Measurements from ENCODE around the gene CMTM2. TPM values are rescaled to one million over a fixed set of nuclear protein-coding genes. Genes with fewer than 3 reads are reported as not detected.

The CMTM2 gene
- total and polyA plus RNA-seq, 9 of the 15 experiments (the other 6 are each of a cell fraction or from before 2014, with no cell fraction given): not detected

DNA sequence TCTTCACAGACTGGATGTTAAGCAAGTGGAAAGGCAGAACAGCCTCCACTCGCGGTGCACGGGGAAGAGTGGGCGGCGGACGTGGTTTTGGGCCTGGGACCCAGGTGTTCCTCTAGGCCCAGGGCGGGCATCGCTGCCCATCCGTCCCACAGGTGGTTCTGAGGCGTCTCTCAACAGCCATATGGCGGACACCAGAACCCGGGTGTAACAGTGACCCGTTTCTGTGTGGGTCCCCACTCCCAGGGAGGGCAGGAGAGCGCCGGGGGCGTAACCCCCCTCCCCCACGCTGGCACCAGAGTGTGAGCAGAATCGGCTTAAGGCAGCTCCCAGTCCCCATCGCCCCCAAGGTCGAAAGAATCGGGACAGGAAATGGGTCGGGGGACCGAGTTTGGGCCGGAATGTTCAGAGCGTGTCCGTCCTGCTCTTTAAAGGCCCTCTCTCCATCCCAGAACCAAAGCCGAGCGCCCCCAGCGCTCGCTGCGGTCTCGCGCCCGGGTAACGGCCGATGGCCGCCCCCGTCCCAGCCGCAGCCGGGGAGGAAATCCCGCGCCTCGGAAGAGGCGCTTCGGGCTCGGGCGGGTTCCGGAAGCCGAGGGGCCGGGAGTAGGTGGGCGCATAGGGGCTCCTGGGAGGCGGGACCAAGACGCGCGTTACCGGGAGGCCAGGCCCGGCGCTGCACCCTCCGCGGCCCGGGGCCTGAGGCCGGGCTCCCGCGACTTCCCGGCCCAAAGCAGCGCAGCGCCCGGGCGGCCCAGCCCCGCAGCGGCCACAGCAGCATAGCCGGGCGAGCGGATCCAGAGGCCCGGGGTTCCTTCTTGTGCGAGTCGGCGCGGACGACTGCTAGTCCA is 29.8 kb upstream of the CMTM2 start, which contains the start of gene TK2 (continued):
- TF ChIP-seq, protein P1, sequence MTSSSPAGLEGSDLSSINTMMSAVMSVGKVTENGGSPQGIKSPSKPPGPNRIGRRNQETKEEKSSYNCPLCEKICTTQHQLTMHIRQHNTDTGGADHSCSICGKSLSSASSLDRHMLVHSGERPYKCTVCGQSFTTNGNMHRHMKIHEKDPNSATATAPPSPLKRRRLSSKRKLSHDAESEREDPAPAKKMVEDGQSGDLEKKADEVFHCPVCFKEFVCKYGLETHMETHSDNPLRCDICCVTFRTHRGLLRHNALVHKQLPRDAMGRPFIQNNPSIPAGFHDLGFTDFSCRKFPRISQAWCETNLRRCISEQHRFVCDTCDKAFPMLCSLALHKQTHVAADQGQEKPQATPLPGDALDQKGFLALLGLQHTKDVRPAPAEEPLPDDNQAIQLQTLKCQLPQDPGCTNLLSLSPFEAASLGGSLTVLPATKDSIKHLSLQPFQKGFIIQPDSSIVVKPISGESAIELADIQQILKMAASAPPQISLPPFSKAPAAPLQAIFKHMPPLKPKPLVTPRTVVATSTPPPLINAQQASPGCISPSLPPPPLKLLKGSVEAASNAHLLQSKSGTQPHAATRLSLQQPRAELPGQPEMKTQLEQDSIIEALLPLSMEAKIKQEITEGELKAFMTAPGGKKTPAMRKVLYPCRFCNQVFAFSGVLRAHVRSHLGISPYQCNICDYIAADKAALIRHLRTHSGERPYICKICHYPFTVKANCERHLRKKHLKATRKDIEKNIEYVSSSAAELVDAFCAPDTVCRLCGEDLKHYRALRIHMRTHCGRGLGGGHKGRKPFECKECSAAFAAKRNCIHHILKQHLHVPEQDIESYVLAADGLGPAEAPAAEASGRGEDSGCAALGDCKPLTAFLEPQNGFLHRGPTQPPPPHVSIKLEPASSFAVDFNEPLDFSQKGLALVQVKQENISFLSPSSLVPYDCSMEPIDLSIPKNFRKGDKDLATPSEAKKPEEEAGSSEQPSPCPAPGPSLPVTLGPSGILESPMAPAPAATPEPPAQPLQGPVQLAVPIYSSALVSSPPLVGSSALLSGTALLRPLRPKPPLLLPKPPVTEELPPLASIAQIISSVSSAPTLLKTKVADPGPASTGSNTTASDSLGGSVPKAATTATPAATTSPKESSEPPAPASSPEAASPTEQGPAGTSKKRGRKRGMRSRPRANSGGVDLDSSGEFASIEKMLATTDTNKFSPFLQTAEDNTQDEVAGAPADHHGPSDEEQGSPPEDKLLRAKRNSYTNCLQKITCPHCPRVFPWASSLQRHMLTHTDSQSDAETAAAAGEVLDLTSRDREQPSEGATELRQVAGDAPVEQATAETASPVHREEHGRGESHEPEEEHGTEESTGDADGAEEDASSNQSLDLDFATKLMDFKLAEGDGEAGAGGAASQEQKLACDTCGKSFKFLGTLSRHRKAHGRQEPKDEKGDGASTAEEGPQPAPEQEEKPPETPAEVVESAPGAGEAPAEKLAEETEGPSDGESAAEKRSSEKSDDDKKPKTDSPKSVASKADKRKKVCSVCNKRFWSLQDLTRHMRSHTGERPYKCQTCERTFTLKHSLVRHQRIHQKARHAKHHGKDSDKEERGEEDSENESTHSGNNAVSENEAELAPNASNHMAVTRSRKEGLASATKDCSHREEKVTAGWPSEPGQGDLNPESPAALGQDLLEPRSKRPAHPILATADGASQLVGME (CRISPR knock-in tag; IDR thresholded peaks at IDR 0.05): no peak
- TF ChIP-seq, protein P2, sequence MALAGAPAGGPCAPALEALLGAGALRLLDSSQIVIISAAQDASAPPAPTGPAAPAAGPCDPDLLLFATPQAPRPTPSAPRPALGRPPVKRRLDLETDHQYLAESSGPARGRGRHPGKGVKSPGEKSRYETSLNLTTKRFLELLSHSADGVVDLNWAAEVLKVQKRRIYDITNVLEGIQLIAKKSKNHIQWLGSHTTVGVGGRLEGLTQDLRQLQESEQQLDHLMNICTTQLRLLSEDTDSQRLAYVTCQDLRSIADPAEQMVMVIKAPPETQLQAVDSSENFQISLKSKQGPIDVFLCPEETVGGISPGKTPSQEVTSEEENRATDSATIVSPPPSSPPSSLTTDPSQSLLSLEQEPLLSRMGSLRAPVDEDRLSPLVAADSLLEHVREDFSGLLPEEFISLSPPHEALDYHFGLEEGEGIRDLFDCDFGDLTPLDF (CRISPR knock-in tag; IDR thresholded peaks at IDR 0.05): no peak
- TF ChIP-seq CHD2 (IDR thresholded peaks at IDR 0.05; ENCODE audit: low read depth, low read length): no peak
- TF ChIP-seq RBM25 (IDR thresholded peaks at IDR 0.05; ENCODE audit: low read depth, low read length, severe bottlenecking): no peak
- TF ChIP-seq FOXJ2 (tag; IDR thresholded peaks at IDR 0.05): no peak
- no peak for TF ChIP-seq KAT2B (IDR thresholded peaks at IDR 0.05; ENCODE audit: low read depth, low read length)
- peak; percentile 84 for TF ChIP-seq RBBP5 (IDR thresholded peaks at IDR 0.05; ENCODE audit: borderline replicate concordance, insufficient read depth, low read length, poor library complexity, severe bottlenecking)
- TF ChIP-seq NR4A1 (CRISPR knock-in tag; IDR thresholded peaks at IDR 0.05): no peak
- no peak for TF ChIP-seq NR4A1 (tag; IDR thresholded peaks at IDR 0.05)
- TF ChIP-seq ATF1 (CRISPR knock-in tag; IDR thresholded peaks at IDR 0.05): no peak
- TF ChIP-seq ATF1 (tag; IDR thresholded peaks at IDR 0.05): no peak
- TF ChIP-seq, protein P3, sequence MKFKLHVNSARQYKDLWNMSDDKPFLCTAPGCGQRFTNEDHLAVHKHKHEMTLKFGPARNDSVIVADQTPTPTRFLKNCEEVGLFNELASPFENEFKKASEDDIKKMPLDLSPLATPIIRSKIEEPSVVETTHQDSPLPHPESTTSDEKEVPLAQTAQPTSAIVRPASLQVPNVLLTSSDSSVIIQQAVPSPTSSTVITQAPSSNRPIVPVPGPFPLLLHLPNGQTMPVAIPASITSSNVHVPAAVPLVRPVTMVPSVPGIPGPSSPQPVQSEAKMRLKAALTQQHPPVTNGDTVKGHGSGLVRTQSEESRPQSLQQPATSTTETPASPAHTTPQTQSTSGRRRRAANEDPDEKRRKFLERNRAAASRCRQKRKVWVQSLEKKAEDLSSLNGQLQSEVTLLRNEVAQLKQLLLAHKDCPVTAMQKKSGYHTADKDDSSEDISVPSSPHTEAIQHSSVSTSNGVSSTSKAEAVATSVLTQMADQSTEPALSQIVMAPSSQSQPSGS (CRISPR knock-in tag; IDR thresholded peaks at IDR 0.05): no peak
- peak; percentile 60 for TF ChIP-seq SIN3B (IDR thresholded peaks at IDR 0.05; ENCODE audit: low read depth)
- TF ChIP-seq, protein P4, sequence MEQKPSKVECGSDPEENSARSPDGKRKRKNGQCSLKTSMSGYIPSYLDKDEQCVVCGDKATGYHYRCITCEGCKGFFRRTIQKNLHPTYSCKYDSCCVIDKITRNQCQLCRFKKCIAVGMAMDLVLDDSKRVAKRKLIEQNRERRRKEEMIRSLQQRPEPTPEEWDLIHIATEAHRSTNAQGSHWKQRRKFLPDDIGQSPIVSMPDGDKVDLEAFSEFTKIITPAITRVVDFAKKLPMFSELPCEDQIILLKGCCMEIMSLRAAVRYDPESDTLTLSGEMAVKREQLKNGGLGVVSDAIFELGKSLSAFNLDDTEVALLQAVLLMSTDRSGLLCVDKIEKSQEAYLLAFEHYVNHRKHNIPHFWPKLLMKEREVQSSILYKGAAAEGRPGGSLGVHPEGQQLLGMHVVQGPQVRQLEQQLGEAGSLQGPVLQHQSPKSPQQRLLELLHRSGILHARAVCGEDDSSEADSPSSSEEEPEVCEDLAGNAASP (IDR thresholded peaks at IDR 0.05): no peak
- TF ChIP-seq, protein P5, sequence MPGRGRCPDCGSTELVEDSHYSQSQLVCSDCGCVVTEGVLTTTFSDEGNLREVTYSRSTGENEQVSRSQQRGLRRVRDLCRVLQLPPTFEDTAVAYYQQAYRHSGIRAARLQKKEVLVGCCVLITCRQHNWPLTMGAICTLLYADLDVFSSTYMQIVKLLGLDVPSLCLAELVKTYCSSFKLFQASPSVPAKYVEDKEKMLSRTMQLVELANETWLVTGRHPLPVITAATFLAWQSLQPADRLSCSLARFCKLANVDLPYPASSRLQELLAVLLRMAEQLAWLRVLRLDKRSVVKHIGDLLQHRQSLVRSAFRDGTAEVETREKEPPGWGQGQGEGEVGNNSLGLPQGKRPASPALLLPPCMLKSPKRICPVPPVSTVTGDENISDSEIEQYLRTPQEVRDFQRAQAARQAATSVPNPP (IDR thresholded peaks at IDR 0.05; ENCODE audit: borderline replicate concordance, insufficient read depth, insufficient read length): no peak
- TF ChIP-seq XRCC3 (IDR thresholded peaks at IDR 0.05): no peak

Measured in K562 (cell line).